Endodermal cell (in vitro differentiated cells): ENCODE measurements around the gene CMSS1. TPM values are rescaled to one million over a fixed set of nuclear protein-coding genes. Genes with fewer than 3 reads are reported as not detected.

Source experiments
- DNase-seq: peaks from one replicate; pipeline ENCODE4 v3.0.0-alpha.2; 2017
- H3K27ac ChIP-seq: 2 replicates; pipeline ENCODE4 v1.5.1; 2013; ENCODE audit warnings: mild to moderate bottlenecking, low read depth, low read length, moderate library complexity
- H3K27me3 ChIP-seq: 2 replicates; pipeline ENCODE4 v1.6.1; 2013; ENCODE audit warnings: mild to moderate bottlenecking, low read length, moderate library complexity; ENCODE audit not compliant: insufficient read depth, control insufficient read depth, poor library complexity, severe bottlenecking
- H3K36me3 ChIP-seq: 2 replicates; pipeline ENCODE4 v1.7.0; 2013; ENCODE audit warnings: mild to moderate bottlenecking, low read length, moderate library complexity; ENCODE audit not compliant: control insufficient read depth, insufficient read depth
- H3K4me1 ChIP-seq: one replicate; pipeline ENCODE4 v1.7.0; 2013; ENCODE audit warnings: low read length; ENCODE audit not compliant: control insufficient read depth, insufficient read depth
- H3K4me3 ChIP-seq: 2 replicates; pipeline ENCODE4 v1.5.1; 2013; ENCODE audit warnings: mild to moderate bottlenecking, low read length, moderate library complexity
- H3K9ac ChIP-seq: 2 replicates; pipeline ENCODE4 v1.6.1; 2013; ENCODE audit warnings: mild to moderate bottlenecking, low read length, moderate library complexity; ENCODE audit not compliant: poor library complexity, severe bottlenecking; ENCODE audit errors: extremely low read depth
- H3K9me3 ChIP-seq: 2 replicates; pipeline ENCODE4 v1.6.1; 2013; ENCODE audit warnings: mild to moderate bottlenecking, low read length, moderate library complexity; ENCODE audit not compliant: control insufficient read depth
- H3K27ac Mint-ChIP-seq: 2 replicates; pipeline ENCODE4 v1.8.0; 2020; ENCODE audit warnings: mixed read lengths
- H3K27me3 Mint-ChIP-seq: 2 replicates; pipeline ENCODE4 v1.8.0; 2021; ENCODE audit warnings: mild to moderate bottlenecking, mixed read lengths; ENCODE audit not compliant: insufficient read depth
- H3K36me3 Mint-ChIP-seq: 2 replicates; pipeline ENCODE4 v1.8.0; 2020; ENCODE audit warnings: low read depth, mixed read lengths
- H3K4me1 Mint-ChIP-seq: 2 replicates; pipeline ENCODE4 v1.8.0; 2020; ENCODE audit warnings: mixed read lengths
- H3K4me3 Mint-ChIP-seq: 2 replicates; pipeline ENCODE4 v1.8.0; 2020; ENCODE audit warnings: mild to moderate bottlenecking, moderate library complexity, mixed read lengths
- H3K9me3 Mint-ChIP-seq: 2 replicates; pipeline ENCODE4 v1.8.0; 2020; ENCODE audit warnings: mild to moderate bottlenecking, mixed read lengths
- CTCF ChIP-seq: fragments of 200-600 bp; sonication (generic); conservative IDR thresholded peaks from 2 replicates; pipeline ENCODE4 v1.5.0; 2021; ENCODE audit warnings: antibody characterized with exemption, mild to moderate bottlenecking
- WGBS, 2 experiments: methylation state at CpG; one replicate each; pipeline versions ENCODE4 v1.1.5 to v1.1.7; 2013; ENCODE audit warnings: missing lambda C conversion rate in 2 of 2, mixed read lengths in 1 of 2; ENCODE audit not compliant: insufficient coverage in 1 of 2, insufficient read length in 1 of 2; 5-methylcytosine and 5-hydroxymethylcytosine counted together
- total RNA-seq, 2 donors: library from RNA; stranded (reverse); fragmentation: NEBNext Ultra II Directional in 1 of 2; extraction: Animal tissue kit (Norgen Biotek cat#: 25700) in 1 of 2; gene quantifications; 2 replicates in 1 of 2; 3 replicates in 1 of 2; pipeline ENCODE4 v1.2.1, GENCODE V29; 2021

The CMSS1 gene
- total RNA-seq, 2 donors from 2014 or later, result 48.5 to 50.8 TPM

DNA sequence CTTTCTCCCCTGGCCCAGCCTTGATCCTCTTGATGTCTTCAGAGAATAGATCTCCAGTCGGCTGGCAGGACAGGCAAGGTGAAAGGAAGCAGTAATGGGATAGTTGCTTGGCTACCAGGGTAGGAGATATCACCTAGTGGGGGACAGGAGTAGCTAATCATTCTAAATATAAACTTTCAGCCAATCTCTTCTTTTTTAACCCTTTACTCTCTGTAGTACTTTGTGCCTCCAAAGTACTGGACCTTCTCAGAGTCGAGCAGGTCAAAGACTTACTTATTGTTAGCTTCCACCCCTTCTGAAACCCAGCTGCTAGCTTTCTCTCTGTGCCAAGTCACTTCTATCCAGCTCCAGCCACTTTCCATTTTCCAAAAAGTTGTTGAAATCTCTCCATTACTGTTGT is 340.0 kb downstream of the CMSS1 start:
- H3K27ac ChIP-seq, result no peak overlapping the region
- no peaks in the 10 kb centered on the region for H3K4me1 ChIP-seq
- H3K36me3 ChIP-seq, result no peaks in the 10 kb centered on the region
- no peak overlapping the region for H3K4me3 ChIP-seq
- DNase-seq, result no peak
- Mint-ChIP-seq H3K9me3 (peaks cover 23% of the 10 kb centered on the region), H3K27me3 (no peaks in the 10 kb centered on the region), H3K27ac (no peak overlapping the region), H3K4me3 (no peak overlapping the region), H3K36me3 (peaks cover 20% of the 10 kb centered on the region), H3K4me1 (peaks cover 8% of the 10 kb centered on the region)
- H3K9ac ChIP-seq, result no peak overlapping the region
- 78 to 79% methylated on average over 1 to 2 of the region's 2 CpGs for WGBS, 2 experiments
- peaks cover 29% of the 10 kb centered on the region for H3K9me3 ChIP-seq
- H3K27me3 ChIP-seq, result no peaks in the 10 kb centered on the region
- no peak for TF ChIP-seq CTCF

GRCh38 chr3:100158918-100159330 is 341.3 kb downstream of the CMSS1 start:
- Histone ChIP-seq H3K36me3 (no peaks in the 10 kb centered on the region), H3K4me3 (no peak overlapping the region), H3K4me1 (no peaks in the 10 kb centered on the region), H3K9me3 (peaks cover 24% of the 10 kb centered on the region), H3K27ac (no peak overlapping the region), H3K27me3 (no peaks in the 10 kb centered on the region), H3K9ac (no peak overlapping the region)
- no peak overlapping the region for H3K4me3 Mint-ChIP-seq
- no peak overlapping the region for H3K27ac Mint-ChIP-seq
- no peaks in the 10 kb centered on the region for H3K27me3 Mint-ChIP-seq
- WGBS, 2 experiments, result 96% methylated on average over 2 of the region's 2 CpGs; no CpG with 5 or more reads in 1 of the 2 experiments
- DNase-seq, result no peak
- H3K36me3 Mint-ChIP-seq, result peaks cover 14% of the 10 kb centered on the region
- H3K4me1 Mint-ChIP-seq, result peaks cover 7% of the 10 kb centered on the region
- peaks cover 23% of the 10 kb centered on the region for H3K9me3 Mint-ChIP-seq
- TF ChIP-seq CTCF, result no peak

DNA sequence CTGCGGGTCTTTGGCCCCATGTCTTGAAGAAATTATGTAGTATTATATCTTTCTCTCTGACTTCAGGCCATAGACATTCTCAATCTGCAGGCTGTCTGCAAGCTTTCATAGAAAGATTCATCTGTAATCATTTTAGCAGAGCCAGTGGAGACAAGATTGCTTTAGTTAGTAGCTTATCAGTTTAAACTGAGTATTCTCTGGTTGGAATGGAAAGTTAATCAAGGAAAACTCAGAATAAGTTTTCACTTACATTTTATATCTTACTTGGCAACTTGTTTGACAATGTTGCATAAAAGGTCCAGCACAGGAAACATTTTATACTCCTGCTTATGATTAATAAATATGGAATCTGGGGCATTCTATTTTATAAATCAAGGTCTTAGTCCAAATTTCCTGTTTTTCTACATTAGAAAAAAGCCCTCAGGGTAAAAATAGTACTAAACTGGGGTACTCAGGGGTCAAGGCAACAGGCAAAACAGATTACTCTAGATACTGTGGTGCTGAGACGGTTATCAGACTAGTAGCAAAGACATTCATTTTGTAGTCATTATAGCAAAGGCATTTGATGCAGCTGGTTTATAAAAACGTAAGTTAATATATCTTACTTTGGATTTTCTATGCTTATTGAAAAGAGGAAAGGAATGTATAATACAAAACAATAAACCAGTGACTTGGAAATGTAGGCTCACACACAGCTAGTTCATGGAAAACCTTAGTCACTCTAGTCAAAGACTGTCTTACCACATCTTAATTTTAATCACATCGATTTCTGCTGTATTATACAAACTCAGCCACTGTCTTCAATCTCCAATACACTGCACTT is 341.9 kb downstream of the CMSS1 start:
- DNase-seq, result no peak
- no peak overlapping the region for H3K27ac ChIP-seq
- no peak for TF ChIP-seq CTCF
- Mint-ChIP-seq H3K9me3 (peaks cover 23% of the 10 kb centered on the region), H3K27me3 (no peaks in the 10 kb centered on the region), H3K27ac (no peak overlapping the region), H3K4me3 (no peak overlapping the region), H3K36me3 (peaks cover 14% of the 10 kb centered on the region), H3K4me1 (peaks cover 7% of the 10 kb centered on the region)
- no peaks in the 10 kb centered on the region for H3K4me1 ChIP-seq
- no peak overlapping the region for H3K9ac ChIP-seq
- no peaks in the 10 kb centered on the region for H3K36me3 ChIP-seq
- no peaks in the 10 kb centered on the region for H3K27me3 ChIP-seq
- H3K9me3 ChIP-seq, result peaks cover 18% of the 10 kb centered on the region
- H3K4me3 ChIP-seq, result no peak overlapping the region
- 97 to 100% methylated on average over 2 to 3 of the region's 4 CpGs for WGBS, 2 experiments
